OCI-LY3 (cell line): ENCODE results near the gene BHMT2.

Experiments used
- H2AFZ ChIP-seq: fragments of 200-600, 300-600 bp; shearing (Covaris generic); 2 replicates; pipeline ENCODE4 v1.6.0; 2014; ENCODE audit warnings: antibody characterized with exemption, low read depth, low read length
- H3K27ac ChIP-seq: fragments of 200-600, 300-600 bp; sonication (generic); 2 replicates; pipeline ENCODE4 v1.5.1; 2014; ENCODE audit warnings: mild to moderate bottlenecking, low read length, moderate library complexity, mixed read lengths
- H3K27me3 ChIP-seq: fragments of 200-600, 300-600 bp; sonication (generic); 2 replicates; pipeline ENCODE4 v1.6.1; 2014; ENCODE audit warnings: low read depth, low read length, mixed read lengths
- H3K36me3 ChIP-seq: fragments of 200-600, 300-600 bp; sonication (generic); replicated peaks from 2 replicates; pipeline ENCODE3; 2014; ENCODE audit warnings: low read depth, low read length, mixed read lengths
- H3K4me1 ChIP-seq: fragments of 300-600, 200-600 bp; sonication (generic); 2 replicates; pipeline ENCODE4 v1.6.1; 2014; ENCODE audit warnings: low read length, mixed read lengths
- H3K4me2 ChIP-seq: fragments of 200-600, 300-600 bp; sonication (generic); 2 replicates; pipeline ENCODE4 v1.6.1; 2014; ENCODE audit warnings: low read length, mixed read lengths
- H3K4me3 ChIP-seq: fragments of 300-600, 200-600 bp; sonication (generic); 2 replicates; pipeline ENCODE4 v1.5.1; 2014; ENCODE audit warnings: antibody characterized with exemption, mild to moderate bottlenecking, low read length, moderate library complexity
- H3K79me2 ChIP-seq: fragments of 300-600, 200-600 bp; shearing (Covaris generic); 2 replicates; pipeline ENCODE4 v1.6.1; 2014; ENCODE audit warnings: mild to moderate bottlenecking, low read length, mixed read lengths
- H3K9ac ChIP-seq: fragments of 300-600, 200-600 bp; shearing (Covaris generic); 2 replicates; pipeline ENCODE4 v1.6.0; 2014; ENCODE audit warnings: mild to moderate bottlenecking, low read length, moderate library complexity
- H3K9me3 ChIP-seq: fragments of 200-600, 300-600 bp; shearing (Covaris generic); 2 replicates; pipeline ENCODE4 v1.6.1; 2014; ENCODE audit warnings: low read length, mixed read lengths; ENCODE audit not compliant: insufficient read depth
- H4K20me1 ChIP-seq: fragments of 200-600, 300-600 bp; sonication (generic); 2 replicates; pipeline ENCODE4 v1.6.1; 2016; ENCODE audit warnings: low read length, mixed read lengths; ENCODE audit not compliant: insufficient read depth
- CTCF ChIP-seq: fragments of 200-600, 300-600 bp; sonication (generic); IDR thresholded peaks from 2 replicates; pipeline ENCODE4 v1.5.1; 2014; ENCODE audit warnings: antibody characterized with exemption, low read length, low read depth
- EZH2phosphoT487 ChIP-seq: fragments of 200-600 bp; shearing (Covaris generic); IDR thresholded peaks from 2 replicates; pipeline ENCODE4 v1.6.1; 2018; ENCODE audit warnings: antibody characterized with exemption, mixed run types, low read depth

Gene BHMT2

GRCh38 chr5:79124607-79125006 lies 55.0 kb downstream of the BHMT2 start:
- H3K27ac ChIP-seq = no peak overlapping the region
- no peaks in the 10 kb centered on the region for H4K20me1 ChIP-seq
- H3K36me3 ChIP-seq = no peaks in the 10 kb centered on the region
- no peaks in the 10 kb centered on the region for H3K79me2 ChIP-seq
- no peak overlapping the region for H3K4me3 ChIP-seq
- no peak overlapping the region for H2AFZ ChIP-seq
- H3K27me3 ChIP-seq = no peaks in the 10 kb centered on the region
- H3K4me1 ChIP-seq = no peaks in the 10 kb centered on the region
- H3K4me2 ChIP-seq = no peak overlapping the region
- no peaks in the 10 kb centered on the region for H3K9me3 ChIP-seq
- no peak overlapping the region for H3K9ac ChIP-seq
- TF ChIP-seq CTCF = no peak
- no peak for TF ChIP-seq EZH2phosphoT487

DNA sequence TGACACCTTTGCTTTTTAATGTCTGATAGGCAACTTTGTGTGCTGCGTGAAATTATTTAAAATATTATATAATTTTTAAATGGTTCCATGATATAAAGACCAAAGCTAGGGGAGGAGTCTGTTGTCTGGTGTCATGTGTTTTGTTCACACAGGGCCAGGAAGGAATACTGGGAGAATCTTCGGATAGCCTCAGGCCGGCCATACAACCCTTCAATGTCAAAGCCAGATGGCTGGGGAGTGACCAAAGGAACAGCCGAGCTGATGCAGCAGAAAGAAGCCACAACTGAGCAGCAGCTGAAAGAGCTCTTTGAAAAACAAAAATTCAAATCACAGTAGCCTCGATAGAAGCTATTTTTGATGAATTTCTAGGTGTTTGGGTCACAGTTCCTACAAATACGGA lies 61.2 kb downstream of the BHMT2 start:
- H3K9ac ChIP-seq = no peak overlapping the region
- H3K4me2 ChIP-seq = no peak overlapping the region
- no peaks in the 10 kb centered on the region for H4K20me1 ChIP-seq
- H3K4me3 ChIP-seq = no peak overlapping the region
- no peaks in the 10 kb centered on the region for H3K9me3 ChIP-seq
- no peak overlapping the region for H2AFZ ChIP-seq
- no peaks in the 10 kb centered on the region for H3K36me3 ChIP-seq
- peaks cover 10% of the 10 kb centered on the region; the same call in 1 of the 2 replicates for H3K4me1 ChIP-seq
- H3K79me2 ChIP-seq = no peaks in the 10 kb centered on the region
- no peak for TF ChIP-seq EZH2phosphoT487
- no peak for TF ChIP-seq CTCF
- no peak overlapping the region for H3K27ac ChIP-seq
- H3K27me3 ChIP-seq = no peaks in the 10 kb centered on the region

DNA sequence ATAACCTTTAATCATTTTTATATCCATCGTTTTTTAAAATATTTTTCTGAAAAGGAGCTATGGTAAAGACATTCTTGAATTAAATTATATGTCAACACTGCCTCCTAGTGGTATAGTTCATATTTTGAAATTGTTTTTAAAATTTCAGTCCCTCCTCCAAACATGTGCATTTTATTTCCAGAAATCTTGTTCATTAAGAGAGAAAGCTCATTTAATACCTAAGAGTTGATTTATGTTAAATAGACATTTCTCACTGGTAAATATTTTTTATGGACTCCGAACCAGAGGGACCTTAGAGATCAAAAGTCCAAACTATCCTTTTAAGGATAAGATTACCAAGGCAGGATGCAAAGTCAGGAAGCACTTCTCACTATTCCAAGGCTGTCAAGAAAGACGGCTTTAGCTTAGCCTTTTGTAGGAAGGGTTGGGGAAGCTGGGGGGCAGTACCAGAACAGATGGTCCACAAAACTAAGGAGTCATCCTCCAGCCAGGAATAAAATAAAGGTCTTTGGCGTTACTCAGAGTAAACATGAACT lies 63.6 kb downstream of the BHMT2 start:
- no peak for TF ChIP-seq EZH2phosphoT487
- peak; percentile 52 for TF ChIP-seq CTCF
- no peak overlapping the region; the same call in 1 of the 2 replicates for H3K9ac ChIP-seq

DNA sequence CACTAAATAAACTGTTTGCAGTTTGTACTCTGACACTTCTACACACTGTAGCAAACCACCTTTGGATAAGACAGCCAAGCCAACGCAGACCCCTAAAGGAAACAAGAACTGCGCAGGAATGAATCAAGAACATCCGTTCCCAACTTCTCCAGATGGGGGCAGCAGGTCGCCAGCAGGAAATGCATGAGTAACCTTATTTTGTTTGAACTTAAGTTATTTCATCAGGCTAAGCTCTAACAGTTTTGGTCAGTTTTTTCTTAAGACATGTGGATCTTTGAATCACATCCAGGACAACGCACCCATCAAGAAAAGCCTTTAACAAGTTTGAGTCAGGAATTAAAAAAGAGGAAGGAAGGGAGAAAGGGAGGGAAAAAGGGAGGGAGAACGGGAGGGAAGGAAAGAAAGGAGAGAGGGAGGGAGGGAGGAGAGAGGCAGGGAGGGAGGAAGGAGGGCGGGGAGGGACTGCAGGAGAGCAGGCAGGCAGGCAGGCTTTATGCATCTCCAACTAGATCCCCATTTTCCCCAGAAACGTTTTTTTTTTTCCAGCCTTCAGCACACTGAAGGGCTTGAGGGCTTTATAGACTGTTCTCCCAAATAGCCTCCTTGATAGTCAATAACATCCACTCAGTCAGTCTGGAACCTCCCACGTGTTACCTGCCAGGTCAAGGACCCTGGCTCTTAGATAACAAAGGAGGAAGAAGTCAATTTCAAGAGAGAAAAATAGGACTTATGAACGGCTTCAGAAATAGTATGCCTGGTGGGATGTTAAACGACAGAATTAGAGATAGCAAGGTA lies 64.3 kb downstream of the BHMT2 start:
- Histone ChIP-seq H4K20me1 (no peaks in the 10 kb centered on the region), H3K27ac (no peak overlapping the region), H3K4me1 (peaks cover 10% of the 10 kb centered on the region; the same call in 1 of the 2 replicates), H3K4me3 (peak overlapping the region; percentile 74), H3K27me3 (no peaks in the 10 kb centered on the region), H3K9ac (peak overlapping the region; percentile 43), H3K9me3 (no peaks in the 10 kb centered on the region), H3K79me2 (no peaks in the 10 kb centered on the region), H2AFZ (peak overlapping the region; percentile 84), H3K4me2 (peak overlapping the region; percentile 81), H3K36me3 (no peaks in the 10 kb centered on the region)
- TF ChIP-seq CTCF (peak; percentile 67), EZH2phosphoT487 (no peak)

More for the DNA sequence above, 63.6 kb downstream of the BHMT2 start:
- Histone ChIP-seq H3K4me2 (peak overlapping the region; percentile 81), H3K9me3 (no peaks in the 10 kb centered on the region), H3K27ac (no peak overlapping the region), H2AFZ (peak overlapping the region; percentile 73), H3K4me1 (peaks cover 10% of the 10 kb centered on the region; the same call in 1 of the 2 replicates), H3K36me3 (no peaks in the 10 kb centered on the region), H3K79me2 (no peaks in the 10 kb centered on the region), H3K27me3 (no peaks in the 10 kb centered on the region), H4K20me1 (no peaks in the 10 kb centered on the region), H3K4me3 (peak overlapping the region; percentile 74)
